Kidney capillary endothelial cell (primary cell): Measurements from ENCODE around the gene STK33.
A peak's percentile ranks its signal among the peaks of the same experiment; 100 is the strongest.

Source experiments
- DNase-seq: peaks from one replicate; pipeline ENCODE4 v3.0.0-alpha.2; 2018; ENCODE audit warnings: low spot score

STK33 gene

GRCh38 chr11:8593935-8594909 is at the start of gene STK33:
Gene STK33, minus strand, starts transcription at chr11:8594228. Its CDS starts 119,323 bp downstream, at chr11:8474905.
- DNase-seq: no peak

GRCh38 chr11:8642196-8642841 is 48.3 kb upstream of the STK33 start:
- DNase-seq: no peak

- no peak for DNase-seq
These were observed 47.3 kb upstream of the STK33 start for GRCh38 chr11:8641332-8641731.

GRCh38 chr11:8640267-8640906 is 46.4 kb upstream of the STK33 start:
- no peak for DNase-seq

- no peak for DNase-seq
These were observed 45.6 kb upstream of the STK33 start for GRCh38 chr11:8639655-8640054.

GRCh38 chr11:8638300-8638699 is 44.3 kb upstream of the STK33 start:
- DNase-seq: no peak

GRCh38 chr11:8636127-8636526 is 42.1 kb upstream of the STK33 start:
- DNase-seq: no peak

- DNase-seq: no peak
These were observed 40.5 kb upstream of the STK33 start for GRCh38 chr11:8634498-8634897.

GRCh38 chr11:8631395-8632118 is 37.5 kb upstream of the STK33 start:
- no peak for DNase-seq

GRCh38 chr11:8624698-8625097 is 30.7 kb upstream of the STK33 start:
- no peak for DNase-seq

GRCh38 chr11:8621147-8621546 is 27.1 kb upstream of the STK33 start:
- no peak for DNase-seq

GRCh38 chr11:8617063-8617462 is 23.0 kb upstream of the STK33 start:
- DNase-seq: no peak

GRCh38 chr11:8615291-8616032 is 21.4 kb upstream of the STK33 start:
- no peak for DNase-seq

- DNase-seq: no peak
These were observed 20.5 kb upstream of the STK33 start for GRCh38 chr11:8614497-8614896.

- DNase-seq: peak; percentile 13
These were observed 19.0 kb upstream of the STK33 start for GRCh38 chr11:8613036-8613435.

- no peak for DNase-seq
These were observed 18.5 kb upstream of the STK33 start for GRCh38 chr11:8612522-8612921.

- no peak for DNase-seq
These were observed 16.6 kb upstream of the STK33 start for GRCh38 chr11:8610532-8611116.

- no peak for DNase-seq
These were observed 14.6 kb upstream of the STK33 start for GRCh38 chr11:8608652-8609051.

GRCh38 chr11:8605971-8606563 is 12.0 kb upstream of the STK33 start:
- no peak for DNase-seq

- peak; percentile 66 for DNase-seq
These were observed 10.2 kb upstream of the STK33 start for GRCh38 chr11:8604078-8604723.
